Fibroblast of the conjunctiva (primary cell): ENCODE measurements around the gene SLC2A13.

Experiments
- DNase-seq: peaks from one replicate; pipeline ENCODE4 v3.0.0-alpha.2; 2010; ENCODE audit warnings: low read depth

Gene SLC2A13

DNA sequence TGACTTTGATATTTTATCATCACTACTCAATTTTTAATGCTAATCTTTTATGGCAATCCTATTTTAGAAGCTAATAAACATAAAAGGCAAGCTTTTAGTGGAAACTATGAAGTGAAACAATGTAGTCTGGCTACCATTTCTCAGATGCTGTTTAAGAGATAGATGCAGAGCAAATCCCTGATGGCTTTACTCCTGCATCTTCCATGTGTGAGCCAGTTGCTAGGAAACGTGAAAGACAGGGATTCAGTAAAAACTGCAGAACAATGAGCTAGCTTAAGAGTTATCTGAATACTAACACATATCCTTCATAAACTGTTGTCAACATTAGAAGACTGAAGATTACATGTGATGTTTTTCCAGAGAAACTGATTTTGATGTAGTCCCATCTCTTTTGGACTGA, 112.6 kb downstream of the SLC2A13 start:
- no peak for DNase-seq

DNA sequence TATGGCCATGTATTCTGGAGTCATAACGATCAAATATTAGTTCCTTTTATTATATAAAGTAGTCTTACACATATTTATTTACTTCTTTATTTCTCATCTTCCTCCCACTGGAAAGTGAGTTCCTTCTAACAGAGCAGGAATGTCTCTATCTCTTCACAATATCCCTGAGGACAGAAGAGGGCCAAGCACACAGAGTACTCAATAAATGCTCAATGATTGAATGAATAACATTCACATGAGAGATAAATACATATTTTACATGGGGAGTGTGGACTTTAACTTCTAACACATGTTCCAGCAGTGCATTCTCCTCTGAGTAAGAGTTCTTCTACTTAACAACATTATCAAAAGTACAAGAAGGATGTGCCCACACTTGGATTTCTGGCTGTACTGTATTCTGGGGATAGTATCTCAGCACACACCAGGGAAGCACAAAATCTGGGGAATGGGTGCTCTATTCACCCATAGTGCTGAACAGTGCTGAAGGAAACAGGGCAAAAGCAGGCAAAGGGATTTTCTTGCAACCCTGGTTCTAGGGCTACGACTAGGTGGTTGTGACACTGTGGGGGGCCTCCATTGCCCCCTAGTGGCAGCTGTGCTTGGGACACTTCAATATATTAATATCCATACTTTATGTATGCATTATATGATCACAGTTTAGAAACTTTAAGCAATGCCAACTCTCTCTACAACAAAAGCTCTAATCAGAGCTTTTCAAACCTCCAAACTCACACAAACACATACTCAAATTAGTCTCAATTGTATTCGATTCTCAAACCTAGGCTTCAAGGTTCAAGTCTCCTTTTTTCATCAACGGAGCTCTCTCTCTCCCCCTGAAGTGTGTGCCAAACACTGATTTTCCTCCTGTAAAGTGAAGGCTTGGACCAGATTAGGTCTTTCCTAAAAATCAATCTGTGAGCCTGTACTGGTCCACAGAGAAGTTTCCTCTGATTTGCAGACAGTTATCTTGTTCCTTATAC, 115.5 kb downstream of the SLC2A13 start:
- DNase-seq = peak; percentile 13

DNA sequence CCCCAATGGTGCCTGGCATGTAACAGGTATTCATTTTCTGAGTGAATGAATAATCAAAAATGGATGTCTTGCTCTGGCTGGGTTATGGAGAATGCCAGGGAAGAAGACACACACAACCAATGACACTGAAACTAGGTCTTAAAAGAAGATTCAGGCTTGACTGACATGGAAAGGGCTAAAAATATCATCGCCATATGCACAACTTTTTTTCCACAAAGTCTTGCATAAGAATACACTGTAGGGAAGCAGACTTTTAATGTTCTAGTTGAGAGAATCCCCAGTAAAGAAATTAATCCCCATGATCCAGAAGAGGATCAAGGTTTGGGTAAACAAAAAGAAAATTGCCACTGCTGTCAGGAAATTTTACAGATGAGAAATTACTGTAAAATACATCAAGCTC, 116.4 kb downstream of the SLC2A13 start:
- no peak for DNase-seq

DNA sequence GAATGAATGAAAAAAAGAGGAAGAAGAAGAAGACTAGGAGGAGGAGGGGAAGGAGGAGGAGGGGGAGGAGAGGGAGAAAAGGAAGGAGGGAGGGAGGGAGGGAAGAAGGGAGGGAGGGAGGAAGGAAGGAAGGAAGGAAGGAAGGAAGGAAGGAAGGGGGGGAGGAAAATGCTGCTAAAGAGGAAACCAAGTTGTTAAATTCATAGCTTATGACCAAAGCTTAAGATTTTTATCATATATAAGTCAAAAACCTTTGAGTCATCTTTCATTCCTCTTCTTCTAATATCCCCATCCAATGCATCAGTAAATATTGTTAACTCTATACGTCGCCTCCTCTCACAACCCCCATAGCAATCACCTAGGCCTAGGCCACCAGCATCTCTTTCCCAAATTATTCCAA, 117.3 kb downstream of the SLC2A13 start:
- no peak for DNase-seq

DNA sequence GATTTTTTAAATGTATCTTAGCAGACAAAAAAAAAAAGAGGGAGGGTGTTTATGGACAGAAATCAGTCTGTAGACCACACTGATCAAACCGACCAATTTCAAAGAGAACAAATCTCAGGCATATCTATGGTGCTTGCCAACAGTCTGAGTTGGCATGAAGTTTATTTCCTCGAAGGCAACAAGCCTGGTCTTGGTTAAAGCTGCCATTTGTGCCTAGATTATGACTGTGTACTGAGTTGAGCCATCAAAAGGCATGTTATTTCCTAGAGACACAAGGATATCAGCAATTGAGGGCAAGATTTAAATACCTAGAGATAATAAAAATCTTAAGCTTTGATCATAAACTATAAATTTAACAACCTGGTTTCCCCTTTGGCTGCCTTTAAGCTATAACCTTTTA, 119.2 kb downstream of the SLC2A13 start:
- DNase-seq = no peak

- DNase-seq = no peak
Measured at GRCh38 chr12:39984670-39985069, 121.2 kb downstream of the SLC2A13 start.

- no peak for DNase-seq
Measured at GRCh38 chr12:39975374-39975918, 130.4 kb downstream of the SLC2A13 start.

GRCh38 chr12:39972119-39972518, 133.8 kb downstream of the SLC2A13 start:
- peak; percentile 1 for DNase-seq

- DNase-seq = no peak
Measured at GRCh38 chr12:39971348-39971747, 134.5 kb downstream of the SLC2A13 start.

DNA sequence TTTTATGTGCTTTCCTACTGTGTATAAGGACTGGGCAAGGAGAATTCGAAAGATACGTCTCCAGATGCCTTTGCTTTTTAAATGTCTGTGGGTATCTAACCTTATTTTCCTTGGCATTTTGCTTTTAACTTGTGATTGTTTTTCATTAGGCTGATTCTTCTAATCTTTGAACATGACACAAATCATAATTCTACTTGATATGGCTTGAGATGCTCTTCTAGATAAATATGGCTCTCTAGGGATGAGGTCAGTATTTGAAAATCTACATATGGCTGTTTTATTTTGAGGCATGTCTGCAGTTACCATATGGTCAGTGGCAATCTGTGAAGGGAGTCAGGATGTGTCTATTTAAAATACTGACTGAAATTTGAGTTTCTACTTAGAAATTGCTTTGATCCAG, 139.2 kb downstream of the SLC2A13 start:
- DNase-seq = no peak

DNA sequence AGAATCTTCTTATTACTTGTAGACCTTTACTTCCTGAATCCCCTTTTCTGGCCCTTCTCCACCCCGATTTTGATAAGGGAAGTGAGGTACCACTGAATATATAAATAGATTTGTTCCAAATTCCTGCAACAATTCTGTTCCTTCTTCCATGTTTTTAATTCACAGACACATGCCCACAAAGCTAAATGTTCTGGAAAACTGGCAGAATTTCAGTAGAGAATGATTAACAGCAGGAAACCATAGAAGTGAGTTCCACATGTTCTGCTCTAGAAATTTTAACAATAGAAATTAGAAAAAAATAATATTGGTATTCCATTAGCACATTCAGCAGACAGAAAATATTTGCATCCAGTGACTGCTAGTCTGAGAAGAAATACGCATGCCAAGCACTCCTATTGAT, 139.6 kb downstream of the SLC2A13 start:
- DNase-seq = no peak

- DNase-seq = no peak
Measured at GRCh38 chr12:39959467-39959866, 146.4 kb downstream of the SLC2A13 start.

DNA sequence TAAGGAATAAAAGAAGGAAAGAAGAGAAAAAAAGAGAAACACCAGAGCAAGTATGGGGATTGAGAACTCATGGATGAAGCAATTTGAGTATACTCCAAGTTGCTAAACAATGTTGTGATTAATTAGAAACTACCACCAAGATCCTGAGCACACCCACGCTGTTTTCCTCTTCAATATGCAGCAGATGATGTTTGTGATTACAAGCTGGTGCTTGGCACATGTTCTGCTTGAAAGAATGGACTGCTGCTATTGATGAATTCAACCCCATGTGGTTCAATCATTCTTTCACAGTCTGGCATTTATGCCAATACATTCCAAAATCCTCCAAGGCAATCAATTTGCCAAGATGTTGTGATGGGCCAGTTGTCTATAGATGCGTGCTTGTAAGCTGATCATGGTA, 146.8 kb downstream of the SLC2A13 start:
- DNase-seq = no peak

DNA sequence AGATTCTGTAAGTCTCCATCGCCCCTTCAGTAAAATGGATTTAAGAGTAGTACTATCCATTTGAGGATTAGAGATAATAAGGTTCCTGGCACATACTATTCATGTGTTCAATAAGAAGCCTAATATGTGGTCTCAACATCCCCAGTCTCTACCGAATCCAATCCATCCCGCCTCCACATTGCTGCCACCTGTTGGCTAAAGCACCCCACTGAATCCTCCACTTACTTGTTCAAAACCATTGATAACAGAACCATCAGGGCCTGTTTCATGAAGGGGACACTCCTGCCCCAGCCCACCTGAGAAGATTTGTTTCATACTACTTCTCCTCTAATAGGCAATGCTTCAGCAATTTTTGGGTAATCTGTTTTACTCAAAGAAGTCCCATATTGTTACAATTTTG, 147.5 kb downstream of the SLC2A13 start:
- no peak for DNase-seq

DNA sequence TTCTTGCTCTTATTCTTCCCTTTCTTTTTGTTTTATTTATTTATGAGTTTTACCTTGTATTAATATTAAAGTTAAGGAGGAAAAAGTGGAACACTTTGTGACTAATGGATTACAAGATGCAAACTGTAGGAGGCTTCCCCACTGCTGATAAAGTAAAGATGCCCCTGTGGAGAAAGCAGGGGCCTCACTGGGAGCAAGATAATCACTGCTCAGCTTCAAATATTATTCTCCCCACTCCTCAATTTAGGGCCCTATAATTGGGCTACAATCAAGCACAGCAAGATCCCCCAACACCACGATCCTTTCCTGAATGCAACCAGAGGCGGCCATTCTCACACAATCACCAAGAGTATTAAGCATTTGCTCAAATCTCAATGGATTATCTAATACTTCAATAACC, 149.2 kb downstream of the SLC2A13 start:
- no peak for DNase-seq

DNA sequence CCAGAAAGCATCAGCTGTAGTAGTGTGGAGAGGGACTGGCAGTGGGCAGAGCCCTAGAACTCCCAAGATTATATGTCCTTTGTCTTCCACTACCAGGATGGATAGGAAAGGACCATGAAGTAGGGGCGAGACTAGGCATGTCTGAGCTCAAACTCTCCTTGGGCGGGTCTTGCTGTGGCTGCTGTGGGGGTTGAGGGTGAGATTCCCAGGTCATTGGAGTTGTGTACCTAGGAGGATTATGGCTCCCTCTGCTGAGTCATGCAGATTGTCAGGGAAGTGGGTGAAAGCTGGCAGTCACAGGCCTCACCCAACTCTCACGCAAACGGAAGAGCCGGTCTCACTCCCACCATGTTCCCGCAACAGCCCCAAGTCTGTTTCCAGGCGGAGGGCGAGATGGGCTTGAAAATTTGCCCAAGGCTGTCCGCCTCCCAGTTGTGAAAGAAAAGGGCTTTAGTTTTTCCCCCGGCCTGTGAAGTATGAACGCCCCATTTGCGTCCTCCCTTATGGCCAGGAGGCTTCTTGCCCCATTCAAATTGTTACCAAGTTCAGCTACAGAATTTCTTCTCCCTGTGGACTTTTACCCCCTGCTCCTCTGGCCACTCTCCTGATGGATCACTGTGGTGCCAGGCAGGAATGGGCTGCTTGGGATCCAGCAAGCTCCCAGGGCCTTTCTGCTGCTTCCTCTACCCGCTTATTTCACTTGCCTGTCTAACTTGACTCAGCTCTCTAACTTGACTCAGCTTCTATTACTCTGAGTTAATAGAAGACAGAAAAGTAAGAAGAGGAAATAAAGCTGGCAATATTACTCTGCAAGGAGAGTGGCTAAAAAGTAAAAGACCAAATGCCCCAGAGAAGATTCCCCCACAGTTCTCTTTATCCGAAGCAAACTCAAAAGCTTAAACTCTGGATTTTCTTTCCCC, 159.3 kb downstream of the SLC2A13 start:
- no peak for DNase-seq

DNA sequence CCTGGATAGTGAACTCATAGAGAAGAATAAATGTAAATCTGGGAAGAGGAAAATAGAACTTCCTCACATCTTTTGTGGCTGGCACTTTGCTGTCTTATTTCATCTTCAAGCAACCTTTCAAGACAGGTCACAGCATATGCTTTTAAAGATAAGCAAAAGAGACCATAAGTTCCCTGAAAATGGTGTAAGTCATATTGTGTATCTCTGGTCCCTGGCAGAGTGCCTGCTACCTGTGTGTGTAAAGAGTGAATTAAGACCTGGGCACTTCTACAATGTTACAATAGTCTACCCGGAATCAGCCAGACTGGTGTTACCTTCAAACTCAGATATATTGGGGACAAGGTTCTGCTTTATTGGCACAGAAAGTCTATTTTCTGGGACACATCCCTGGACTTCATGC, 168.8 kb downstream of the SLC2A13 start:
- DNase-seq = no peak

DNA sequence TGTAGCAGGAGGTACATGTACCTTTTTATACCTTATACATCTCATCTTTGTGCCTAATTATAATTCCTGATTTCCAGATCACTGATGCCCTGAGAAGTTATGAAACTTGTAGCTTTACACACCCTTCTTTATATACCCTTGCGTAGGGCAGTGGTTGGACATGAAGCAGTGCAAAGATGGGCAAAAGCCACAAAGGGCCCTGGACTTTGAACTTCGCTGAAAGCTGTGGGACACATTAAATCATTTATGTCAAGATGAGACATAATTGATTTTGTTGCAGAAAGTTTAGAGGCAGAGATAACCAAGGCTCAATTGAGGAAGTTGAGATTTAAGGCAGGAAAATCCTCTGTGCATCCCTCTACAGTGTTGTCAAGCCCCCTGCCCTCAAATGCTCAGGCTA, 170.0 kb downstream of the SLC2A13 start:
- no peak for DNase-seq

GRCh38 chr12:39935275-39935674, 170.6 kb downstream of the SLC2A13 start:
- no peak for DNase-seq

GRCh38 chr12:39931857-39932256, 174.0 kb downstream of the SLC2A13 start:
- DNase-seq = no peak

GRCh38 chr12:39931231-39931630, 174.7 kb downstream of the SLC2A13 start:
- no peak for DNase-seq

DNA sequence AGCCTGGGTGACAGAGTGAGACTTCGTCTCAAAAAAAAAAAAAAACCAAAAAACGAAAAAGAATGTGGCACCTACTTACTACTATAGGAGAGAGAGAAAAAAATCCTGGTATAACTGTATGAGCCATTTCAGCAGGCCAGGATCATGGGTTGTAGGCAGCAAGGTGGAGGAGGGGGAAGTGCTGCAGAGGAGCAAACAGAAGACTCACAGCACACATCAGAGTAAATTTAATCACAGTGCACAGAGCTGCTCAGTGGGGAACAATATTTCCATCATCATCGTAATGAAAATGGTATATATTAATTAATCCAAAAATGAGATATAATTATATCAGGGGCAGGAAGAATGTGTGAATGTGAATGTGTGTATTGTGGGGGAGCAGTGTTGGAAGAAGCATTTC, 175.8 kb downstream of the SLC2A13 start:
- no peak for DNase-seq
